Adipocyte (in vitro differentiated cells): ENCODE measurements around the gene MMP19.
"Not testable (repeated sequence)": the region's sequence is repeated elsewhere in the genome, so short reads cannot be mapped to it uniquely, and the experiment has no call there.

ENCODE experiments used
- DNase-seq: peaks from one replicate; pipeline ENCODE4 v3.0.0-alpha.2; 2015; ENCODE audit warnings: low read depth
- H3K27me3 ChIP-seq: replicated peaks from 2 replicates; pipeline ENCODE4 v1.7.0; 2013; ENCODE audit warnings: mild to moderate bottlenecking, low read length, moderate library complexity; ENCODE audit not compliant: control insufficient read depth, insufficient read depth
- H3K36me3 ChIP-seq: 2 replicates; pipeline ENCODE4 v1.7.0; 2013; ENCODE audit warnings: low read length, mild to moderate bottlenecking, moderate library complexity; ENCODE audit not compliant: control insufficient read depth, insufficient read depth, severe bottlenecking
- H3K4me1 ChIP-seq: 2 replicates; pipeline ENCODE4 v1.7.0; 2013; ENCODE audit warnings: mild to moderate bottlenecking, low read length, moderate library complexity; ENCODE audit not compliant: control insufficient read depth, insufficient read depth
- H3K4me3 ChIP-seq: 2 replicates; pipeline ENCODE4 v1.7.0; 2013; ENCODE audit warnings: mild to moderate bottlenecking, low read length, moderate library complexity
- H3K9ac ChIP-seq: 2 replicates; pipeline ENCODE4 v1.7.0; 2013; ENCODE audit warnings: mild to moderate bottlenecking, low read length, moderate library complexity
- H3K9me3 ChIP-seq: 2 replicates; pipeline ENCODE4 v1.7.0; 2013; ENCODE audit warnings: mild to moderate bottlenecking, low read length, moderate library complexity; ENCODE audit not compliant: control insufficient read depth

The MMP19 gene

GRCh38 chr12:55842681-55843429 lies at the start of gene MMP19:
Gene MMP19 (minus strand): TSS chr12:55842936. CDS start chr12:55842830, 106 bp downstream.
- H3K4me3 ChIP-seq, result peak within 1 kb of the TSS; percentile 89
- peak; percentile 90 for DNase-seq
- H3K4me1 ChIP-seq, result peaks cover 66% of the 10 kb centered on the region
- H3K36me3 ChIP-seq, result peaks cover 28% of the 10 kb centered on the region
- H3K9ac ChIP-seq, result peak within 1 kb of the TSS; percentile 92
- H3K27me3 ChIP-seq, result no peaks in the 10 kb centered on the region
- no peaks in the 10 kb centered on the region for H3K9me3 ChIP-seq

- DNase-seq, result no peak
- Histone ChIP-seq H3K27me3 (no peaks in the 10 kb centered on the region), H3K4me1 (no peaks in the 10 kb centered on the region)
Observed at GRCh38 chr12:55891310-55891709, 48.6 kb upstream of the MMP19 start.

GRCh38 chr12:55885113-55885512 lies 42.4 kb upstream of the MMP19 start:
- no peak overlapping the region for H3K4me3 ChIP-seq
- DNase-seq, result no peak
- peaks cover 7% of the 10 kb centered on the region for H3K4me1 ChIP-seq
- no peaks in the 10 kb centered on the region for H3K9me3 ChIP-seq
- no peaks in the 10 kb centered on the region for H3K27me3 ChIP-seq
- H3K9ac ChIP-seq, result no peak overlapping the region
- H3K36me3 ChIP-seq, result no peaks in the 10 kb centered on the region

More at GRCh38 chr12:55891310-55891709, 48.6 kb upstream of the MMP19 start:
- H3K36me3 ChIP-seq, result no peaks in the 10 kb centered on the region
- no peak overlapping the region for H3K9ac ChIP-seq
- H3K9me3 ChIP-seq, result no peaks in the 10 kb centered on the region
- no peak overlapping the region for H3K4me3 ChIP-seq

- Histone ChIP-seq H3K36me3 (no peaks in the 10 kb centered on the region), H3K9ac (no peak overlapping the region), H3K27me3 (no peaks in the 10 kb centered on the region), H3K9me3 (no peaks in the 10 kb centered on the region), H3K4me3 (no peak overlapping the region), H3K4me1 (peaks cover 14% of the 10 kb centered on the region)
- no peak for DNase-seq
Observed at GRCh38 chr12:55877824-55878223, 35.1 kb upstream of the MMP19 start.

- Histone ChIP-seq H3K9ac (no peak overlapping the region), H3K4me1 (peaks cover 10% of the 10 kb centered on the region), H3K9me3 (no peaks in the 10 kb centered on the region), H3K36me3 (no peaks in the 10 kb centered on the region), H3K27me3 (no peaks in the 10 kb centered on the region), H3K4me3 (no peak overlapping the region)
- DNase-seq, result peak; percentile 19
Observed at GRCh38 chr12:55875704-55876467, 33.1 kb upstream of the MMP19 start.

- H3K9ac ChIP-seq, result no peak overlapping the region
- no peaks in the 10 kb centered on the region for H3K36me3 ChIP-seq
- no peaks in the 10 kb centered on the region for H3K27me3 ChIP-seq
- peak; percentile 24 for DNase-seq
- H3K4me1 ChIP-seq, result peaks cover 11% of the 10 kb centered on the region
- H3K4me3 ChIP-seq, result no peak overlapping the region
- no peaks in the 10 kb centered on the region for H3K9me3 ChIP-seq
Observed at GRCh38 chr12:55874443-55874842, 31.7 kb upstream of the MMP19 start.

- H3K9me3 ChIP-seq, H3K4me3 ChIP-seq, H3K9ac ChIP-seq, H3K4me1 ChIP-seq, H3K36me3 ChIP-seq, DNase-seq, H3K27me3 ChIP-seq: not testable (repeated sequence)
Observed at GRCh38 chr12:55866454-55867004, 23.8 kb upstream of the MMP19 start.

- Histone ChIP-seq H3K4me3 (no peak overlapping the region), H3K9me3 (no peaks in the 10 kb centered on the region), H3K9ac (no peak overlapping the region), H3K36me3 (no peaks in the 10 kb centered on the region), H3K27me3 (no peaks in the 10 kb centered on the region), H3K4me1 (peaks cover 4% of the 10 kb centered on the region)
- DNase-seq, result no peak
Observed at GRCh38 chr12:55865327-55865726, 22.6 kb upstream of the MMP19 start.

GRCh38 chr12:55862931-55863330 lies 20.2 kb upstream of the MMP19 start:
- H3K9me3 ChIP-seq, H3K4me3 ChIP-seq, H3K27me3 ChIP-seq, H3K4me1 ChIP-seq, H3K9ac ChIP-seq, H3K36me3 ChIP-seq, DNase-seq: not testable (repeated sequence)

GRCh38 chr12:55862286-55862685 lies 19.6 kb upstream of the MMP19 start:
- H3K9me3 ChIP-seq, result no peaks in the 10 kb centered on the region
- H3K36me3 ChIP-seq, result no peaks in the 10 kb centered on the region

GRCh38 chr12:55861871-55862270 lies 19.1 kb upstream of the MMP19 start:
- Histone ChIP-seq H3K9ac (no peak overlapping the region), H3K4me3 (no peak overlapping the region), H3K36me3 (no peaks in the 10 kb centered on the region), H3K9me3 (no peaks in the 10 kb centered on the region), H3K4me1 (no peaks in the 10 kb centered on the region), H3K27me3 (no peaks in the 10 kb centered on the region)
- no peak for DNase-seq

More at GRCh38 chr12:55862286-55862685, 19.6 kb upstream of the MMP19 start:
- no peaks in the 10 kb centered on the region for H3K4me1 ChIP-seq
- no peak for DNase-seq
- H3K9ac ChIP-seq, result no peak overlapping the region
- no peaks in the 10 kb centered on the region for H3K27me3 ChIP-seq
- H3K4me3 ChIP-seq, result no peak overlapping the region
